Vagina (tissue), 2 donors: ENCODE data around the gene COL2A1. TPM values are rescaled to one million over a fixed set of nuclear protein-coding genes. Genes with fewer than 3 reads are reported as not detected.

Experiments
- DNase-seq, 2 donors: peaks; one replicate each; pipeline ENCODE4 v3.0.0-alpha.2; 2017; ENCODE audit errors: extremely low spot score in 2 of 2
- H3K27ac ChIP-seq: fragments of 200-600 bp; sonication (generic); one replicate; pipeline ENCODE4 v1.5.1; 2019
- H3K27me3 ChIP-seq: fragments of 200-600 bp; sonication (generic); one replicate; pipeline ENCODE4 v1.5.1; 2019
- H3K36me3 ChIP-seq, 2 donors: fragments of 200-600 bp; sonication (generic); one replicate each; pipeline ENCODE4 v1.5.1; 2017 to 2019
- H3K4me1 ChIP-seq: fragments of 200-600 bp; sonication (generic); one replicate; pipeline ENCODE4 v1.5.1; 2019
- H3K4me3 ChIP-seq, 2 donors: fragments of 200-600 bp; sonication (generic); 1 replicate in 1 of 2; 2 replicates in 1 of 2; pipeline ENCODE4 v1.5.1; 2016 to 2019
- H3K9me3 ChIP-seq: fragments of 200-600 bp; sonication (generic); one replicate; pipeline ENCODE4 v1.5.1; 2019
- POLR2A ChIP-seq, 2 donors: fragments of 450-650 bp; IDR thresholded peaks; one replicate each; pipeline ENCODE4 v1.6.1; 2017; ENCODE audit warnings: antibody characterized with exemption in 2 of 2, mild to moderate bottlenecking in 2 of 2, moderate library complexity in 2 of 2
- POLR2AphosphoS5 ChIP-seq, 2 donors: sonication (generic); formaldehyde crosslinking; IDR thresholded peaks; one replicate each; pipeline ENCODE4 v1.9.0; 2017; ENCODE audit warnings: antibody characterized with exemption in 2 of 2, mild to moderate bottlenecking in 2 of 2, low read depth in 1 of 2; ENCODE audit not compliant: insufficient read depth in 1 of 2
- intact Hi-C: fragments of 100-400 bp; cut with DNase I; formaldehyde crosslinking; loops from one replicate; pipeline ENCODE4 v1.15.1; 2023
- total RNA-seq: library from RNA; depleted of rRNA; stranded (reverse); fragments of >200 nt; gene quantifications from one replicate; pipeline ENCODE4 v1.2.3, GENCODE V29; 2016
- TF ChIP-seq, protein P1 (sequence below), 3 experiments: fragments of 450-650 bp in 2 of 3; fragments of 200-600 bp in 1 of 3; sonication (generic) in 1 of 3; IDR thresholded peaks; one replicate each; pipeline ENCODE4 v1.5.1; 2017 to 2019; ENCODE audit warnings: antibody characterized with exemption in 3 of 3, mild to moderate bottlenecking in 2 of 3, moderate library complexity in 2 of 3

Gene COL2A1
- total RNA-seq, 1 donor from 2014 or later: not detected

DNA sequence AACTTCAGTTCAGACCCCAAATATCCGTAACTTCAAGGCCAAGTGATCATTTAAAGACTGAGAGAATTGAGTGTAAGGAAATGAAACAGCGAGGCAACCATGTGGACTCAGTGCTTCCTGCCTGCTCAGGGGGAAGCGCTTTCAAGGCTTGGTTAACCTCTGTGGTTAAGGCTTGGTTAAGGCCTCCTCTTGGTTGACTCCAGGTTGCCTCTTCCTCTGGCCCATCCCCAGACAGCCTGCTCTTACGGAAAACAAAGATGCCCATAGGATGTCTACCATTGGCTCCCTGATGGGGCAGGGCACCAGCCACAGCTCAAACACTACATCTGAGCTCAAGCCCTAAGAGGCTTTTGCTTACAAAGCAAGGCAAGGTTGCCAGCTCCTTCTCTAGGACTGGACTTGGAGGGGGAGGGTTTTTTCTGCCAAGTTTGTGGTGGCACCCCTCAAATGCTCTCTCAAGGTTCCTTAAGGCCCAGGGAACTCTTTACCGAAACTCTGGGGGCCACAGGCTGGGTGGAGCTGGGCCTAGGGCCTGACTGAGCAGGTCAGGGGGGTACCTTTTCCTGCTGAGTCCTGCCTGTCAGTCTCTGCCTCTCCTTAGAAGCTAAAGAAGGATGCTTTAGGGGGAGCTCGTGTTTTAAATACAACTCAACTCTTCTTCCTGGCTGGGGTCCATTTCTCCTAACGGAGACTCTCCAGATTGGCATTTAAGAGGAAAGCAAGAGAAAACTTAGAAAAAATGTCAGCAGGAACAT lies 13.7 kb downstream of the COL2A1 start:
- no peaks in the 10 kb centered on the region for H3K36me3 ChIP-seq
- H3K27ac ChIP-seq: no peak overlapping the region
- H3K4me1 ChIP-seq: peaks cover 5% of the 10 kb centered on the region
- H3K4me3 ChIP-seq: no peak overlapping the region
- H3K27me3 ChIP-seq: no peaks in the 10 kb centered on the region
- no peak for DNase-seq
- TF ChIP-seq POLR2A (IDR thresholded peaks at IDR 0.05) (no peak), POLR2AphosphoS5 (IDR thresholded peaks at IDR 0.05; ENCODE audit: insufficient read depth in 1 of 2, low read depth in 1 of 2) (no peak)
- TF ChIP-seq, protein P1, sequence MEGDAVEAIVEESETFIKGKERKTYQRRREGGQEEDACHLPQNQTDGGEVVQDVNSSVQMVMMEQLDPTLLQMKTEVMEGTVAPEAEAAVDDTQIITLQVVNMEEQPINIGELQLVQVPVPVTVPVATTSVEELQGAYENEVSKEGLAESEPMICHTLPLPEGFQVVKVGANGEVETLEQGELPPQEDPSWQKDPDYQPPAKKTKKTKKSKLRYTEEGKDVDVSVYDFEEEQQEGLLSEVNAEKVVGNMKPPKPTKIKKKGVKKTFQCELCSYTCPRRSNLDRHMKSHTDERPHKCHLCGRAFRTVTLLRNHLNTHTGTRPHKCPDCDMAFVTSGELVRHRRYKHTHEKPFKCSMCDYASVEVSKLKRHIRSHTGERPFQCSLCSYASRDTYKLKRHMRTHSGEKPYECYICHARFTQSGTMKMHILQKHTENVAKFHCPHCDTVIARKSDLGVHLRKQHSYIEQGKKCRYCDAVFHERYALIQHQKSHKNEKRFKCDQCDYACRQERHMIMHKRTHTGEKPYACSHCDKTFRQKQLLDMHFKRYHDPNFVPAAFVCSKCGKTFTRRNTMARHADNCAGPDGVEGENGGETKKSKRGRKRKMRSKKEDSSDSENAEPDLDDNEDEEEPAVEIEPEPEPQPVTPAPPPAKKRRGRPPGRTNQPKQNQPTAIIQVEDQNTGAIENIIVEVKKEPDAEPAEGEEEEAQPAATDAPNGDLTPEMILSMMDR (IDR thresholded peaks at IDR 0.05): no peak
- intact Hi-C loops: no loop called here
- H3K9me3 ChIP-seq: no peaks in the 10 kb centered on the region

DNA sequence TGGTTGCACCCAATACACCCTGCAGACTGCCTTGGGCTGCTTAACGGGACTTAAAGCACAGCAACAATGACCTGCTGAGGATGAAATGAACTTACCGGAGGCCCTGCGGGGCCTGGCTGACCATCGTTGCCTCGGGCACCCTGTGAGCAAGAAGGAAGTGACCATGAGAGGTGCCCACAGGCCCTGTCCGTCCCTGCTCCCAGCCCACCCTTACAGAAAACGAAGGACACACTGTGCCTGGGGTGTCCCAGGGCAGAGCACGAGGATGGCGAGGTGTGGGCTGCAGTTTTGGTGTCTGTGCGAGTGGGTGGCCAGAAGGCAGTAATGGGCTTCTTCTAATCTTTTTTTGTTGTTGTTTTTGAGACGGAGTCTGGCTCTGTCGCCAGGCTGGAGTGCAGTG lies 14.6 kb downstream of the COL2A1 start:
- intact Hi-C loops: no loop called here
- DNase-seq: no peak

DNA sequence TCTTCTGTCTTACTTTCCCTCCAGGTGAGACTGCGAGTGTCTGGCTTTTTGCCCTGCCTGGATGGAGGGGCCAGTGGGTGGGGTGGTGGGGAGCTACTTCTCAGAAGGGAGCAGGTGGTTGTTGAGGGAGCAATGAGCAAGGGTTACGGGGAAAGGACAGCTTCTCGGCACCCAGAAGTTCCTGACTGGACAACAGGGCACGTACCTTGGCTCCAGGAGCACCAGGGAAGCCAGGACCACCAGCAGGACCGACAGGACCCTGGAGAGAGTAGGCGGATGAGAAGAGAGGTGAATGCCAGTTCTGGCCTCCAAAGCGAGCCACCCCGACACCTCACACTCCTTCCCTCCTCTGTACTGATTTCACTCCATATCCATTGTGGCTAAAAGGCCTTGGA lies 15.3 kb downstream of the COL2A1 start:
- Histone ChIP-seq H3K4me1 (peaks cover 5% of the 10 kb centered on the region), H3K27me3 (no peaks in the 10 kb centered on the region), H3K27ac (no peak overlapping the region), H3K36me3 (no peaks in the 10 kb centered on the region), H3K9me3 (no peaks in the 10 kb centered on the region), H3K4me3 (no peak overlapping the region)
- no peak for TF ChIP-seq POLR2A (IDR thresholded peaks at IDR 0.05)
- TF ChIP-seq, protein P1 (IDR thresholded peaks at IDR 0.05): no peak
- TF ChIP-seq POLR2AphosphoS5 (IDR thresholded peaks at IDR 0.05; ENCODE audit: insufficient read depth in 1 of 2, low read depth in 1 of 2): no peak
- intact Hi-C loops: no loop called here
- DNase-seq: no peak

More for the DNA sequence above, 14.6 kb downstream of the COL2A1 start:
- TF ChIP-seq POLR2AphosphoS5 (IDR thresholded peaks at IDR 0.05; ENCODE audit: insufficient read depth in 1 of 2, low read depth in 1 of 2): no peak
- TF ChIP-seq, protein P1 (IDR thresholded peaks at IDR 0.05): no peak
- TF ChIP-seq POLR2A (IDR thresholded peaks at IDR 0.05): no peak
- Histone ChIP-seq H3K4me3 (no peak overlapping the region), H3K9me3 (no peaks in the 10 kb centered on the region), H3K36me3 (no peaks in the 10 kb centered on the region), H3K4me1 (peaks cover 5% of the 10 kb centered on the region), H3K27ac (no peak overlapping the region), H3K27me3 (no peaks in the 10 kb centered on the region)

DNA sequence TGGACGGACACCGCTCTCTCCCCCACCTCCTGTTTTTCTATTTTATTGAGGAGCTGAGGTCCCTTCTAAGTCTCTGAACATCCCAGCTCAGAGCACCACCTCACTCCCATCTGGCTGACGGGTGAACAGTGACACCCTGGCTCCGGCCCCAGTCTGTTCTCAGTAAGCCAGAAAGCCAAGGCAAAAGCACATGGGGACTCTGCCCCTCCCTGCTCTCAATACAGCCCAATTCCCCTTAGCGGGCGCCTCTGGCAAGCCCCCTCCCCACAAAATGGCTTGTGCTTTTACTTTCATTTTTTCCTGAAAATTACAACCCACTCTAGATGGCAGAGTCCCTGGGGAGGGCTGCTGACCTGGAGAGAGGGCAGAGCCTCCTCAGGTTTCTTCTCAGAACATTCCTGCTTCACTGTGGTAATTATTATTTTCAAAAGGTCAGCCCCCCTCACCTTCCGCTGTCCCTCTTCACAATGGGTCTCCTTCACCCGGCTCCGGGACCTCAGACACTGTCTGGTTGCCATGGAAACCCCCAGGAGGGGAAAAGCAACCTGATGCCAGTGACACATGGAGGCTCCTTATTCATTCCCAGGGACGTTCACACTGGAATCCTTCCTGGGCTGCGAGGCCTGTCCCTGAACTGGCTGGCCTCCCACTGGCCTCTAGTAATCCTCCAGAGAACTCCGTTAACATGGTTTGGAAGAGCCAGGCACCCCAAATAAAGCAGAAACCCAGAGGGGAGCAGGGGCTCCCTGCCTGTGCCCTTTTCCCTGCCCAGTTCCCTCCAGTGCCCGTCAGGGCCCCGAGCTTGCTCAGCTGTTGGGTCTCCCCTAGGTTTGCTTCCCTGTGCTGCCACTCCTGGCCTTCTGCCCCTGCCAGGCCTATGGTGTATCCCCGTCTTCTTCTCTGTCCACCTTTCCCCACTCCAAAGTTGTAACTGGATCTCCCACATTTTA lies 15.9 kb downstream of the COL2A1 start:
- H3K4me1 ChIP-seq: peaks cover 5% of the 10 kb centered on the region
- H3K27me3 ChIP-seq: no peaks in the 10 kb centered on the region
- no peak for TF ChIP-seq POLR2AphosphoS5 (IDR thresholded peaks at IDR 0.05; ENCODE audit: insufficient read depth in 1 of 2, low read depth in 1 of 2)
- no peak for TF ChIP-seq POLR2A (IDR thresholded peaks at IDR 0.05)
- TF ChIP-seq, protein P1 (IDR thresholded peaks at IDR 0.05): no peak
- no peaks in the 10 kb centered on the region for H3K36me3 ChIP-seq
- no peak for DNase-seq
- no peak overlapping the region for H3K27ac ChIP-seq
- H3K9me3 ChIP-seq: no peaks in the 10 kb centered on the region
- intact Hi-C loops: no loop called here
- H3K4me3 ChIP-seq: no peak overlapping the region
